Astrocyte (in vitro differentiated cells and primary cell): Measurements from ENCODE around the gene GNAT1.

Experiments used
- EZH2 ChIP-seq: IDR thresholded peaks from 2 replicates; pipeline ENCODE4 v1.6.1; 2012; ENCODE audit warnings: mild to moderate bottlenecking, low read length, inconsistent platforms; ENCODE audit not compliant: insufficient read depth
- TF ChIP-seq, protein P1 (sequence below): IDR thresholded peaks from 2 replicates; pipeline ENCODE4 v1.5.1; 2011; ENCODE audit warnings: low read depth, mild to moderate bottlenecking, inconsistent platforms, low read length, moderate library complexity; ENCODE audit not compliant: insufficient read depth

DNA sequence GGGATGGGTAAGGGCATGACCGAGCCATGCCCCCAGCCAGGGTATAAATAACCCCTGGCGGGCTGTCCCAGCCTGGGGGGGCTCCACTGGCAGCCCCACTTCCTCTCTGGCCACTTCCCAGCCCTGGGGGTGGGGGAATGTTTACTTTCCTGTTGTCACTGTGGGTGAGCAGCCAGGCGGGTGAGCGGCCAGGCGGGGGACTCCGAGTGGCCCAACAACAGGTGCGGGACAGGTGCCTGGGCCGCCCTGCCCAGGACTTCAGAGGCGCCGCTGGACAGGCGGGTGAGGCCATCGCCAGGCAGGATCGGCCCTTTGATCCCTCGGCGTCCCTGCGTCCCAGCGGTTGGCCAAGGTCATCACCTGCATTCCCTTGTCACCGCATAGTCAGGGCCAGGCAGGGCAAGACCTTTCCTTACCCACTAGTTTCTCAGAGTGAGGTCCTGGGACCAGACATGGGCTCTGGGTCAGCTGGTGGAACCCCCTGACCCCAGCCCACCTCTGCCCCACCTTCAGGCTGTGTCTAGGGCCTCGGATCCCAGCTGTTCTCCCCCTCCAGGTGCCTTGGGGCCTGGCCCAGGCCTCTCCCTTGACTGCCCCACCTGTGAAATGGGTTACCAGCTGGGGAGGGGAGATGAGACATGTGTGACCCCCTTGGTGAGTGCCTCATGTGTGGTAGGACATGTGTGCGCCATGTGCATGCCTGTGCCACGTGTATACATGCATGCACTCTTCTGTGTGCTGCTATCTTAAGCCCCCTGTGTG lies 19.7 kb upstream of the GNAT1 start:
- TF ChIP-seq, protein P1, sequence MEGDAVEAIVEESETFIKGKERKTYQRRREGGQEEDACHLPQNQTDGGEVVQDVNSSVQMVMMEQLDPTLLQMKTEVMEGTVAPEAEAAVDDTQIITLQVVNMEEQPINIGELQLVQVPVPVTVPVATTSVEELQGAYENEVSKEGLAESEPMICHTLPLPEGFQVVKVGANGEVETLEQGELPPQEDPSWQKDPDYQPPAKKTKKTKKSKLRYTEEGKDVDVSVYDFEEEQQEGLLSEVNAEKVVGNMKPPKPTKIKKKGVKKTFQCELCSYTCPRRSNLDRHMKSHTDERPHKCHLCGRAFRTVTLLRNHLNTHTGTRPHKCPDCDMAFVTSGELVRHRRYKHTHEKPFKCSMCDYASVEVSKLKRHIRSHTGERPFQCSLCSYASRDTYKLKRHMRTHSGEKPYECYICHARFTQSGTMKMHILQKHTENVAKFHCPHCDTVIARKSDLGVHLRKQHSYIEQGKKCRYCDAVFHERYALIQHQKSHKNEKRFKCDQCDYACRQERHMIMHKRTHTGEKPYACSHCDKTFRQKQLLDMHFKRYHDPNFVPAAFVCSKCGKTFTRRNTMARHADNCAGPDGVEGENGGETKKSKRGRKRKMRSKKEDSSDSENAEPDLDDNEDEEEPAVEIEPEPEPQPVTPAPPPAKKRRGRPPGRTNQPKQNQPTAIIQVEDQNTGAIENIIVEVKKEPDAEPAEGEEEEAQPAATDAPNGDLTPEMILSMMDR = no peak
- TF ChIP-seq EZH2 = no peak
